ENCODE data around the gene SYNE2. TPM values are rescaled to one million over a fixed set of nuclear protein-coding genes. Genes with fewer than 3 reads are reported as not detected.

The SYNE2 gene
- total RNA-seq, 4 donors from 2014 or later = 212 to 378 (median 285) TPM

DNA sequence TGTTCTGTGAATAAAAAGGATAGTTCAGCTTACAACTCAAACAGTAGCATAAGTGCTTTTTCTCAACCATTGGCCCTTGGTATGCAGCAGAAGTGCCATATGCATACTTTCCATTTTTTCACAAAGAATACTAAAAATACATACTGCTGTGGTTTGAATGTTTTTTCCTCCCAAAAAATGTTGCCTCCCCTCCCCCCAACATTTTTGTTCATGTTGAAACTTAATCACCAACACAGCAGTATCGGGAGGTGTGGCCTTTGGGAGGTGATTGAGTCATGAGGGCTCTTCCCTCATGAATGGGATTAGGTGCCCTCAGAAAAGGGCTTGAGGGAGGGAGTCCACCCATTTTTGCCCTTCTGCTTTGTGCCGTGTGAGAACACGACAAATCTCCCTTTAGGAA, 242.8 kb downstream of the SYNE2 start:
- no peaks in the 10 kb centered on the region for H3K4me1 ChIP-seq
- WGBS, 2 donors = 91 to 96% methylated on average over 3 of the region's 3 CpGs
- H3K36me3 ChIP-seq = peaks cover 0 to 47% (median 4%) of the 10 kb centered on the region in 3 donors
- H3K27me3 ChIP-seq = no peaks in the 10 kb centered on the region
- H3K9me3 ChIP-seq = no peaks in the 10 kb centered on the region
- no peak for DNase-seq (ENCODE audit: low spot score in 2 of 2)
- H3K27ac ChIP-seq = no peak overlapping the region
- TF ChIP-seq EP300 (IDR thresholded peaks at IDR 0.05) (no peak), POLR2A (IDR thresholded peaks at IDR 0.05) (no peak)
- TF ChIP-seq, protein P1, sequence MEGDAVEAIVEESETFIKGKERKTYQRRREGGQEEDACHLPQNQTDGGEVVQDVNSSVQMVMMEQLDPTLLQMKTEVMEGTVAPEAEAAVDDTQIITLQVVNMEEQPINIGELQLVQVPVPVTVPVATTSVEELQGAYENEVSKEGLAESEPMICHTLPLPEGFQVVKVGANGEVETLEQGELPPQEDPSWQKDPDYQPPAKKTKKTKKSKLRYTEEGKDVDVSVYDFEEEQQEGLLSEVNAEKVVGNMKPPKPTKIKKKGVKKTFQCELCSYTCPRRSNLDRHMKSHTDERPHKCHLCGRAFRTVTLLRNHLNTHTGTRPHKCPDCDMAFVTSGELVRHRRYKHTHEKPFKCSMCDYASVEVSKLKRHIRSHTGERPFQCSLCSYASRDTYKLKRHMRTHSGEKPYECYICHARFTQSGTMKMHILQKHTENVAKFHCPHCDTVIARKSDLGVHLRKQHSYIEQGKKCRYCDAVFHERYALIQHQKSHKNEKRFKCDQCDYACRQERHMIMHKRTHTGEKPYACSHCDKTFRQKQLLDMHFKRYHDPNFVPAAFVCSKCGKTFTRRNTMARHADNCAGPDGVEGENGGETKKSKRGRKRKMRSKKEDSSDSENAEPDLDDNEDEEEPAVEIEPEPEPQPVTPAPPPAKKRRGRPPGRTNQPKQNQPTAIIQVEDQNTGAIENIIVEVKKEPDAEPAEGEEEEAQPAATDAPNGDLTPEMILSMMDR (IDR thresholded peaks at IDR 0.05) = no peak
- no peak overlapping the region for H3K4me3 ChIP-seq

DNA sequence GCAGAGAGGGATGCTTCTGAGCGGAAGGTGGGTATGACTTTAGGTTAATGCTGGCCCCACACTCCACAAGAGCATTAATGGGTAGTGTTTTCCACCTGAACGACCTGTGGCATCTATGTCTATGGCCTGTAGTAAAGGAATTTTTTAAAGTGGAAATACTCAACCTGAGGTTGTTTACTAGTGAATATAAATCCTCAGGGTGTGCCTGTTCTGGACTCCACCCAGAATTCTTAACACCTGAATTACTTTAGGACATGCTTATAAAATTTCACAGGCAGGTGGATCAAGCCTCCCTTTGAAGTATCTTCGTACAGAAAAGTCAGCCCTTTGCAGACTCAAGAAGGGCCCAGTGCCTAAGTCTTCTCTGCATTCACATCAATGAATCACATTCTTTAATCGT, 245.3 kb downstream of the SYNE2 start:
- WGBS, 2 donors = 87% methylated on average over 4 of the region's 4 CpGs
- H3K4me3 ChIP-seq = no peak overlapping the region
- no peaks in the 10 kb centered on the region for H3K27me3 ChIP-seq
- no peaks in the 10 kb centered on the region for H3K4me1 ChIP-seq
- H3K9me3 ChIP-seq = no peaks in the 10 kb centered on the region
- DNase-seq (ENCODE audit: low spot score in 2 of 2) = no peak
- H3K27ac ChIP-seq = no peak overlapping the region
- H3K36me3 ChIP-seq = peaks cover 0 to 59% (median 8%) of the 10 kb centered on the region in 3 donors
- TF ChIP-seq POLR2A (IDR thresholded peaks at IDR 0.05) (no peak), EP300 (IDR thresholded peaks at IDR 0.05) (no peak)

GRCh38 chr14:64107438-64107837, 254.6 kb downstream of the SYNE2 start:
- no peaks in the 10 kb centered on the region for H3K4me1 ChIP-seq
- H3K27ac ChIP-seq = no peak overlapping the region
- H3K4me3 ChIP-seq = no peak overlapping the region
- no peak for DNase-seq (ENCODE audit: low spot score in 2 of 2)
- WGBS, 2 donors = 90 to 100% methylated on average over 2 of the region's 2 CpGs
- TF ChIP-seq EP300 (IDR thresholded peaks at IDR 0.05) (no peak), POLR2A (IDR thresholded peaks at IDR 0.05) (no peak)
- TF ChIP-seq, protein P1 (IDR thresholded peaks at IDR 0.05) = no peak
- H3K36me3 ChIP-seq = peaks cover 0 to 56% (median 5%) of the 10 kb centered on the region in 3 donors
- no peaks in the 10 kb centered on the region for H3K27me3 ChIP-seq
- H3K9me3 ChIP-seq = no peaks in the 10 kb centered on the region

- TF ChIP-seq POLR2A (IDR thresholded peaks at IDR 0.05) (no peak), EP300 (IDR thresholded peaks at IDR 0.05) (no peak)
- H3K36me3 ChIP-seq = peaks cover 0 to 48% (median 0%) of the 10 kb centered on the region in 3 donors
- peaks cover 0 to 13% (median 0%) of the 10 kb centered on the region in 4 donors for H3K4me1 ChIP-seq
- 57 to 59% methylated on average over 1 of the region's 1 CpG for WGBS, 2 donors
- no peak overlapping the region for H3K4me3 ChIP-seq
- H3K9me3 ChIP-seq = no peaks in the 10 kb centered on the region
- DNase-seq (ENCODE audit: low spot score in 2 of 2) = no peak
- H3K27me3 ChIP-seq = no peaks in the 10 kb centered on the region
- no peak overlapping the region for H3K27ac ChIP-seq
Observed at GRCh38 chr14:64109819-64110554, 257.2 kb downstream of the SYNE2 start.

GRCh38 chr14:64110802-64111201, 258.0 kb downstream of the SYNE2 start:
- H3K36me3 ChIP-seq = peaks cover 0 to 47% (median 0%) of the 10 kb centered on the region in 3 donors
- H3K27ac ChIP-seq = no peak overlapping the region
- no peak for DNase-seq (ENCODE audit: low spot score in 2 of 2)
- H3K9me3 ChIP-seq = no peaks in the 10 kb centered on the region
- WGBS, 2 donors = 98 to 100% methylated on average over 1 of the region's 1 CpG
- TF ChIP-seq EP300 (IDR thresholded peaks at IDR 0.05) = no peak
- no peak for TF ChIP-seq POLR2A (IDR thresholded peaks at IDR 0.05)
- TF ChIP-seq, protein P1 (IDR thresholded peaks at IDR 0.05) = no peak
- H3K27me3 ChIP-seq = no peaks in the 10 kb centered on the region
- peaks cover 0 to 13% (median 0%) of the 10 kb centered on the region in 4 donors for H3K4me1 ChIP-seq
- H3K4me3 ChIP-seq = no peak overlapping the region

- peaks cover 0 to 15% (median 0%) of the 10 kb centered on the region in 4 donors for H3K4me1 ChIP-seq
- TF ChIP-seq, protein P1 (IDR thresholded peaks at IDR 0.05) = no peak
- TF ChIP-seq EP300 (IDR thresholded peaks at IDR 0.05) = no peak
- no peak for TF ChIP-seq POLR2A (IDR thresholded peaks at IDR 0.05)
- H3K4me3 ChIP-seq = no peak overlapping the region
- no peaks in the 10 kb centered on the region for H3K27me3 ChIP-seq
- no peak overlapping the region for H3K27ac ChIP-seq
- peaks cover 0 to 39% (median 0%) of the 10 kb centered on the region in 3 donors for H3K36me3 ChIP-seq
- H3K9me3 ChIP-seq = no peaks in the 10 kb centered on the region
- 75 to 82% methylated on average over 17 of the region's 17 CpGs for WGBS, 2 donors
- DNase-seq (ENCODE audit: low spot score in 2 of 2) = no peak
Observed at GRCh38 chr14:64112867-64113678, 260.3 kb downstream of the SYNE2 start.
